Mesendoderm (in vitro differentiated cells): ENCODE results near the gene SLC27A2.

ENCODE experiments used
- DNase-seq: peaks from one replicate; pipeline ENCODE4 v3.0.0; 2013
- H2AK5ac ChIP-seq: 2 replicates; pipeline ENCODE4 v1.6.1; 2013; ENCODE audit warnings: low read length, inconsistent platforms
- H2BK120ac ChIP-seq: 2 replicates; pipeline ENCODE4 v1.6.1; 2013; ENCODE audit warnings: low read depth, mild to moderate bottlenecking, low read length, moderate library complexity, mixed read lengths
- H2BK15ac ChIP-seq: replicated peaks from 2 replicates; pipeline ENCODE4 v1.6.1; 2013; ENCODE audit warnings: low read depth, mild to moderate bottlenecking, moderate library complexity
- H2BK5ac ChIP-seq: 2 replicates; pipeline ENCODE4 v1.6.1; 2013; ENCODE audit warnings: low read length, inconsistent platforms
- H3K18ac ChIP-seq: 2 replicates; pipeline ENCODE4 v1.6.1; 2013; ENCODE audit warnings: mild to moderate bottlenecking, low read length, mixed read lengths
- H3K23ac ChIP-seq: one replicate; pipeline ENCODE4 v1.6.1; 2013; ENCODE audit warnings: low read length
- H3K27ac ChIP-seq: 2 replicates; pipeline ENCODE4 v1.5.1; 2013; ENCODE audit warnings: low read depth, mild to moderate bottlenecking, inconsistent platforms, low read length, moderate library complexity
- H3K27me3 ChIP-seq: 2 replicates; pipeline ENCODE4 v1.6.1; 2013; ENCODE audit warnings: low read length, control low read depth, mild to moderate bottlenecking, inconsistent platforms; ENCODE audit not compliant: insufficient read depth, poor library complexity
- H3K36me3 ChIP-seq: 2 replicates; pipeline ENCODE4 v1.6.1; 2013; ENCODE audit warnings: low read length, inconsistent platforms; ENCODE audit not compliant: control insufficient read depth, insufficient read depth
- H3K4ac ChIP-seq: one replicate; pipeline ENCODE4 v1.6.1; 2013; ENCODE audit warnings: low read depth, mild to moderate bottlenecking, low read length, moderate library complexity
- H3K4me1 ChIP-seq: 2 replicates; pipeline ENCODE4 v1.6.1; 2013; ENCODE audit warnings: low read depth, low read length, inconsistent platforms; ENCODE audit not compliant: control insufficient read depth
- H3K4me2 ChIP-seq: 2 replicates; pipeline ENCODE4 v1.6.1; 2013; ENCODE audit warnings: low read length
- H3K4me3 ChIP-seq: 2 replicates; pipeline ENCODE4 v1.5.1; 2013; ENCODE audit warnings: mild to moderate bottlenecking, low read length
- H3K56ac ChIP-seq: one replicate; pipeline ENCODE4 v1.6.1; 2013; ENCODE audit warnings: low read length
- H3K79me1 ChIP-seq: 2 replicates; pipeline ENCODE4 v1.6.1; 2013; ENCODE audit warnings: low read length, inconsistent platforms
- H3K79me2 ChIP-seq: 2 replicates; pipeline ENCODE4 v1.6.1; 2013; ENCODE audit warnings: mild to moderate bottlenecking, low read length; ENCODE audit not compliant: control insufficient read depth, insufficient read depth
- H3K9ac ChIP-seq: 2 replicates; pipeline ENCODE4 v1.6.1; 2013; ENCODE audit warnings: low read length, inconsistent platforms
- H4K5ac ChIP-seq: one replicate; pipeline ENCODE4 v1.6.1; 2013; ENCODE audit warnings: low read length
- H4K8ac ChIP-seq: one replicate; pipeline ENCODE4 v1.6.1; 2013; ENCODE audit warnings: low read depth, mild to moderate bottlenecking, control low read depth, low read length, moderate library complexity
- WGBS: extraction: QIAGEN DNeasy Blood & Tissue Kit; methylation state at CpG from one replicate; pipeline ENCODE4 v1.1.7; 2013; ENCODE audit warnings: low lambda C conversion rate, missing lambda C conversion rate; ENCODE audit not compliant: insufficient coverage; ENCODE audit errors: extremely low coverage; 5-methylcytosine and 5-hydroxymethylcytosine counted together

SLC27A2 gene

DNA sequence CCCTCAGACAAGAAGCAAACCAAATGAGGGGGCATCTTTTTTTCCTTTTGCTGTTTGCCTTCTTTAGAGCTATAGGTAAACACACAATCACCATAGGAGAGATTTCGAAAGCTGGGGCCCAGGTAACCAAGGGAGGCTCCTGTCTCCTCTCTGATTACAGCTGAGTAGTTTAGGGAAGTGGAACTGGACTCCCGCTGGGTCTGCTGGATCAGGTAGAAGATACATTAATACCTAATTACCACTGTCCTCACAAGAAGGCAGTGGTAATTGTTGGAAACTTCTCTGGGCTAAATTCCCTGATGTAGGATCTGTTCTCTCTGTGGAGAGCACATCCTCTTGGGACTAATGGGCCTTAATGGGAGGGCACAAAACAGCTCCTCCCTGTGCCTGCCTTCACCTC lies 50.8 kb downstream of the SLC27A2 start:
- WGBS, result no CpG with 5 or more reads among the region's 2 CpGs

DNA sequence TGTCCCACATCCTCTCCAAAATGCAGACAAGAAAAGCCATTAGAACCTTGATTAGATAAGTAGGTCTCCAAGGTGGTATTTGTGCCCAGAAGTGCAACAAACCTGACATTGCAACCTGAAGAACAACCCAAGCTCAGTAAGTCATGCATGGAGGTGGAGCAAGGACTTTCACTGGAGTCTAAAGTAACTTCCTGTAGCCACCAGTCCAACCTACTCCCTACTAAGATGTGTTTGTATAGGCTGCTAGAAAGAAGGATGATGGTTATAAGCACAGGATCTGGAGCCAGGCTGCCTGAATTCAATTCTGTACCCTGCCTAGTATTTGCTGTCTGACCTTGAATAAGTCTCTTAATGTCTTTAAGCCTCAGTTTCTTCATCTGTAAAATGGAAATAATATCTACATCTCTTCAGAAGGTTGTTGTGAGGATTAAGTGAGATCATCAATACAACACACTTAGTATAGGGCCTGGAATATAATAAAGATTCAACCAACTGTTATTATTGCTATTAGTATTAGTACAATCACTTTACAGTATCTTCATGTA lies 51.3 kb downstream of the SLC27A2 start:
- H3K27ac ChIP-seq, result no peak overlapping the region
- H3K18ac ChIP-seq, result no peak overlapping the region
- H3K56ac ChIP-seq, result no peak overlapping the region
- H4K8ac ChIP-seq, result no peak overlapping the region
- no peak overlapping the region for H4K5ac ChIP-seq
- H3K27me3 ChIP-seq, result no peaks in the 10 kb centered on the region
- no peak overlapping the region for H3K4ac ChIP-seq
- no peaks in the 10 kb centered on the region for H3K79me1 ChIP-seq
- no peaks in the 10 kb centered on the region for H3K79me2 ChIP-seq
- H3K36me3 ChIP-seq, result no peaks in the 10 kb centered on the region
- no peak overlapping the region for H3K9ac ChIP-seq
- H2BK5ac ChIP-seq, result no peak overlapping the region
- no peak overlapping the region for H2BK15ac ChIP-seq
- no peak overlapping the region for H3K23ac ChIP-seq
- no peak overlapping the region for H3K4me2 ChIP-seq
- no peak overlapping the region for H2AK5ac ChIP-seq
- H3K4me3 ChIP-seq, result no peak overlapping the region
- no peaks in the 10 kb centered on the region for H3K4me1 ChIP-seq
- no peak overlapping the region for H2BK120ac ChIP-seq
- no peak for DNase-seq

More for the DNA sequence above, 50.8 kb downstream of the SLC27A2 start:
- DNase-seq, result peak; percentile 61
- Histone ChIP-seq H2BK15ac (no peak overlapping the region), H3K4ac (no peak overlapping the region), H3K36me3 (no peaks in the 10 kb centered on the region), H3K79me1 (no peaks in the 10 kb centered on the region), H3K4me2 (no peak overlapping the region), H3K9ac (no peak overlapping the region), H3K27ac (no peak overlapping the region), H4K8ac (no peak overlapping the region), H2AK5ac (no peak overlapping the region), H3K18ac (no peak overlapping the region), H2BK120ac (no peak overlapping the region), H4K5ac (no peak overlapping the region), H3K27me3 (no peaks in the 10 kb centered on the region), H3K23ac (no peak overlapping the region), H2BK5ac (no peak overlapping the region), H3K79me2 (no peaks in the 10 kb centered on the region), H3K56ac (no peak overlapping the region), H3K4me3 (no peak overlapping the region), H3K4me1 (no peaks in the 10 kb centered on the region)

DNA sequence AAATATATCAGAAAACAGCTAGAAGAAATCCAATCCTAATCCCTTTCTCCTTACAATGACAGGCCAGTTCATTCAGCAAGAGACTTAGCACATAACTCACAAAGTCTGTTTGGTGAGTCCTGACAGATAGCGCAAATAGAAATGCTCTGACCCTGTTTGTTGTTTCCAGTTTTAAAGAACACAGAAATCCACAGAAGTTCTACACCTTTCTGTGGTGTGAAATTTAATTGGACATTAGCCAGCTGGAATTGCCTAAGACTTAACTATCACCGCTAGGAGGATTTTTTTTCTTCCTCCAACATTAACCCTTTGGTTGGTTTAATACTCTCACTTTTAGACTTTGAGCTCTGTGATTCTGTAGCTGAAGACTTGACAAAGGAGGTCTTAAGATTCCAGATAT lies 52.8 kb downstream of the SLC27A2 start:
- no peaks in the 10 kb centered on the region for H3K36me3 ChIP-seq
- DNase-seq, result no peak
- H3K79me2 ChIP-seq, result no peaks in the 10 kb centered on the region
- no peak overlapping the region for H4K8ac ChIP-seq
- no peak overlapping the region for H2AK5ac ChIP-seq
- H3K9ac ChIP-seq, result no peak overlapping the region
- H3K4me3 ChIP-seq, result no peak overlapping the region
- H3K4me1 ChIP-seq, result no peaks in the 10 kb centered on the region
- no CpG with 5 or more reads among the region's 2 CpGs for WGBS
- no peak overlapping the region for H3K4me2 ChIP-seq
- no peak overlapping the region for H3K23ac ChIP-seq
- H2BK5ac ChIP-seq, result no peak overlapping the region
- no peak overlapping the region for H3K18ac ChIP-seq
- no peaks in the 10 kb centered on the region for H3K79me1 ChIP-seq
- no peak overlapping the region for H3K56ac ChIP-seq
- H3K27ac ChIP-seq, result no peak overlapping the region
- no peak overlapping the region for H2BK120ac ChIP-seq
- no peak overlapping the region for H4K5ac ChIP-seq
- H3K4ac ChIP-seq, result no peak overlapping the region
- no peak overlapping the region for H2BK15ac ChIP-seq
- H3K27me3 ChIP-seq, result no peaks in the 10 kb centered on the region

DNA sequence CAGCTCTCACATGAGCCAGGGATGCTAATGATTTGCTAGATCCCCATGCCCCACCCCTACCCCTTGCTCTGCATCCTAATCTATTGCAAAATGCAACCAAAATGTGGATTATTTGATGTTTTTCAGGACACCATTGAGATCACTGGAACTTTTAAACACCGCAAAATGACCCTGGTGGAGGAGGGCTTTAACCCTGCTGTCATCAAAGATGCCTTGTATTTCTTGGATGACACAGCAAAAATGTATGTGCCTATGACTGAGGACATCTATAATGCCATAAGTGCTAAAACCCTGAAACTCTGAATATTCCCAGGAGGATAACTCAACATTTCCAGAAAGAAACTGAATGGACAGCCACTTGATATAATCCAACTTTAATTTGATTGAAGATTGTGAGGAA lies 53.8 kb downstream of the SLC27A2 start:
- Histone ChIP-seq H2BK5ac (no peak overlapping the region), H3K79me1 (no peaks in the 10 kb centered on the region), H3K56ac (no peak overlapping the region), H2AK5ac (no peak overlapping the region), H3K79me2 (no peaks in the 10 kb centered on the region), H3K4me1 (no peaks in the 10 kb centered on the region), H4K5ac (no peak overlapping the region), H2BK15ac (no peak overlapping the region), H3K36me3 (no peaks in the 10 kb centered on the region), H3K23ac (no peak overlapping the region), H3K4me2 (no peak overlapping the region), H3K27ac (no peak overlapping the region), H3K9ac (no peak overlapping the region), H2BK120ac (no peak overlapping the region), H4K8ac (no peak overlapping the region), H3K18ac (no peak overlapping the region), H3K4ac (no peak overlapping the region), H3K4me3 (no peak overlapping the region), H3K27me3 (no peaks in the 10 kb centered on the region)
- no CpG with 5 or more reads among the region's 1 CpG for WGBS
- DNase-seq, result no peak

DNA sequence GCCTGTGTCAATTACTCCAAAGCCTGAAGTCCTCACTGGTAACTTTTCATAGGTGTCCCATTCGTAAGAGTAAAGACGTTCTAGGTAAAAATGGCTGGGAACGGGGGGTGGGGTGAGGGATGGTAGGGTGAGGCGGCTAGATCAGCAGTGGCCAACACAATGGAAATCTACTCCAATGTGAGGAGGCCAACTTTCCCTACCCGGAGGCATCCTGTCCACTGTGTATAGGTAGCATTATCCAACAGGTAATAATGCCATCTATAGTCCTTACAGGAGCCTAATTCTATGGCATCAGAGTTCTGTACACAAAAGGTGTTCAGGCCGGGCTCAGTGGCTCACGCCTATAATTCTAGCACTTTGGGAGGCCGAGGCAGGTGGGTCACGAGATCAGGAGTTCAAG lies 54.4 kb downstream of the SLC27A2 start:
- H2BK15ac ChIP-seq, result no peak overlapping the region
- H3K4me1 ChIP-seq, result no peaks in the 10 kb centered on the region
- H3K79me1 ChIP-seq, result no peaks in the 10 kb centered on the region
- H3K9ac ChIP-seq, result no peak overlapping the region
- no peak overlapping the region for H2BK120ac ChIP-seq
- H3K27me3 ChIP-seq, result no peaks in the 10 kb centered on the region
- H3K4me3 ChIP-seq, result no peak overlapping the region
- no peaks in the 10 kb centered on the region for H3K79me2 ChIP-seq
- no peak overlapping the region for H3K23ac ChIP-seq
- H3K4ac ChIP-seq, result no peak overlapping the region
- no peak overlapping the region for H3K4me2 ChIP-seq
- H2BK5ac ChIP-seq, result no peak overlapping the region
- H2AK5ac ChIP-seq, result no peak overlapping the region
- no peaks in the 10 kb centered on the region for H3K36me3 ChIP-seq
- H3K56ac ChIP-seq, result no peak overlapping the region
- no peak overlapping the region for H4K8ac ChIP-seq
- no CpG with 5 or more reads among the region's 9 CpGs for WGBS
- no peak overlapping the region for H3K27ac ChIP-seq
- DNase-seq, result no peak
- no peak overlapping the region for H3K18ac ChIP-seq
- no peak overlapping the region for H4K5ac ChIP-seq

DNA sequence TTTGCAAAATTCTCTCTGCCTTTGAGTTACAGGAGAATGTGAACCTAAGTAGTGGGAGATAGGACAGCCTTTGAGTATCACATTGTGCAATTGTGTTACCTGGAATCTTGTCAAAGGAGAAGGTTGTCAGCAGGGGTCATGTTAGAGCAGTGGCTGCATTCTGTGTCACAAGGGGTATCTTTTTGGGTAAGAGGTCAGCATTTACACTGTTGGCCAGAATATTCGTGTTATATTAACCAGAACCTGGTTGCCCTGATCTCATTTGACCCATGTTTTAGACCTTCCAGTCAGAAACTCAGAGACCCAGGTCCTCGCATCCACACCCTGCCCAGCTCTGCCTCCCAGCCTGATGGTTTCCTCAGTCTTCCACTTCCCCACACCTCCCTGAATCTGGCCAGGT lies 56.3 kb downstream of the SLC27A2 start:
- DNase-seq, result no peak

More for the DNA sequence above, 56.3 kb downstream of the SLC27A2 start:
- Histone ChIP-seq H4K8ac (no peak overlapping the region), H3K27me3 (no peaks in the 10 kb centered on the region), H2BK5ac (no peak overlapping the region), H2BK15ac (no peak overlapping the region), H3K4me2 (no peak overlapping the region), H3K4ac (no peak overlapping the region), H3K36me3 (no peaks in the 10 kb centered on the region), H3K9ac (no peak overlapping the region), H2AK5ac (no peak overlapping the region), H3K27ac (no peak overlapping the region), H3K79me1 (no peaks in the 10 kb centered on the region), H2BK120ac (no peak overlapping the region), H3K56ac (no peak overlapping the region), H3K79me2 (no peaks in the 10 kb centered on the region), H3K18ac (no peak overlapping the region), H3K4me1 (no peaks in the 10 kb centered on the region), H3K23ac (no peak overlapping the region), H3K4me3 (no peak overlapping the region), H4K5ac (no peak overlapping the region)
- WGBS, result no CpG with 5 or more reads among the region's 2 CpGs
